HCEC 1CT (cell line): ENCODE results near the gene TRPM2.
"Not testable (repeated sequence)": the region's sequence is repeated elsewhere in the genome, so short reads cannot be mapped to it uniquely, and the experiment has no call there.

ENCODE experiments used
- DNase-seq: peaks from one replicate; pipeline ENCODE4 v3.0.0-alpha.2; 2017

The TRPM2 gene

DNA sequence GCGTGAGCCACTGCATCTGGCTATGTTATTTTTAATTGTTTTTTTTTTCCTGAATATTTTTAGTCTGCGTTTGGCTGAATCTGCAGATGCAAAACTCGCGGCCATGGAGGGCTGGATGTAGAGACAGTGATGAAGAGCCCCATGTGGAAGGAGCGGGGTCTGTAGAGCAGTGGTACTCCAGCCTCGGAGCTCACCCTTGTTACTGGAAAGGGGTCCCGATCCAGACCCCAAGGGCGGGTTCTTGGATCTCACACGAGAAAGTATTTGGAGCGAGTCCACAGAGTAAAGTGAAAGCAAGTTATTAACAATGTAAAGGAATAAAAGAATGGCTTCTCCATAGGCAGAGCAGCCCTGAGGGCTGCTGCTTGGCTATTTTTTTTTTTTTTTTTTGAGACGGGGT, 2.7 kb downstream of the TRPM2 start:
- no peak for DNase-seq

GRCh38 chr21:44356636-44357035, 3.2 kb downstream of the TRPM2 start:
- DNase-seq = no peak

GRCh38 chr21:44357064-44357837, 3.8 kb downstream of the TRPM2 start:
- DNase-seq = no peak

GRCh38 chr21:44359396-44359795, 6.0 kb downstream of the TRPM2 start:
- DNase-seq = no peak

DNA sequence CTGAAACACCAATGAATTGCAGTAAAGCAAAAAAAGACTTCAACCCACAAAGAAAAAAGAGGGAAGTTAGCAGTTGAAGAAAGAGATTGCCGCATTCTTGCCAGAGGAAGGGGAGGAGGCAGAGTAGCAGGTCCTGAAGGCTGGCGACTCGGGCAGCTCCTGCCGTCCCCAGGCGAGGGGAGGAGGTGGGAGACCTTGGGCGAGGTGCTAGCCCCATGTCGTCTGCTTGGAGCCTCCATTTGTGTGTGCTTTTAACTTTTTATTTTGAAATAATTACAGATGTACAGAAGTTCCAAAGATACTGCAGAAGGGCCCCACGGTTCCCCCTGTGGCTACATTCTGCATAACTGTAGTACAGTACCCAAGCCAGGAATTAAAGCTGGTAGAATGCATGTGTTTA, 6.7 kb downstream of the TRPM2 start:
- no peak for DNase-seq

DNA sequence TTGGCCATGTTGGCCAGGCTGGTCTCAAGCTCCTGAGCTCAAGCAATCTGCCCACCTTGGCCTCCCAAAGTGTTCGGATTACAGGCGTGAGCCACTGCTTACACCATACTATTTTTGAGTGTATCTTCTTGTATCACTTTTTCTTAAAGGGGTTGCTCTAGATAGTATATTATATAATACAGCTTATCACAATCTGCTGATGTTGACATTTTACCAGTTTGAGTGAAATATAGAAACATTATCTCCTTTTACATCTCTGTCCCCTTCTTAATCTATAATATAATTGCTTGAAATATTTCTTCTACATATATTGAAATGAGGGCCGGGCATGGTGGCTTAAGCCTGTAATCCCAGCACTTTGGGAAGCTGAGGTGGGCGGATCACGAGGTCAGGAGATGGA, 8.5 kb downstream of the TRPM2 start:
- not testable (repeated sequence) for DNase-seq

DNA sequence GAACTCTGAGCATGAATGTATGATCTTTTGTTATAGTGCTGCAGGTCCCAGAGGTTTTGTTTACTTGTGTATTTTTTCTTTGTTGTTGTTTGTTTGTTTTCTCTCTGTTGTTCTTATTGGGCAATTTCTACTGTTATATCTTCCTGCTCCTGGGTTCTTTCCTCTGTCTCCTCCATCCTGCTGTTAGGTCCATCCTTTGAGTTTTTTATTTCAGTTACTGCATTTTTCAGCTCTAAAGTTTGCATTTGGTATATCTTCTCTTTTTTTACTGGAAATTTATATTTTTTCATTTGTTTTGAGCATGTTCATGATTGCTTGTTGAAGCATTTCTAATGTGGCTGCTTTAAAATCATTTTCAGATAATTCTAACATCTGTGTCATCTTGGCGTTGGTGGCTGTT, 9.9 kb downstream of the TRPM2 start:
- no peak for DNase-seq

- DNase-seq = no peak
Measured at GRCh38 chr21:44364151-44365053, 11.0 kb downstream of the TRPM2 start.

DNA sequence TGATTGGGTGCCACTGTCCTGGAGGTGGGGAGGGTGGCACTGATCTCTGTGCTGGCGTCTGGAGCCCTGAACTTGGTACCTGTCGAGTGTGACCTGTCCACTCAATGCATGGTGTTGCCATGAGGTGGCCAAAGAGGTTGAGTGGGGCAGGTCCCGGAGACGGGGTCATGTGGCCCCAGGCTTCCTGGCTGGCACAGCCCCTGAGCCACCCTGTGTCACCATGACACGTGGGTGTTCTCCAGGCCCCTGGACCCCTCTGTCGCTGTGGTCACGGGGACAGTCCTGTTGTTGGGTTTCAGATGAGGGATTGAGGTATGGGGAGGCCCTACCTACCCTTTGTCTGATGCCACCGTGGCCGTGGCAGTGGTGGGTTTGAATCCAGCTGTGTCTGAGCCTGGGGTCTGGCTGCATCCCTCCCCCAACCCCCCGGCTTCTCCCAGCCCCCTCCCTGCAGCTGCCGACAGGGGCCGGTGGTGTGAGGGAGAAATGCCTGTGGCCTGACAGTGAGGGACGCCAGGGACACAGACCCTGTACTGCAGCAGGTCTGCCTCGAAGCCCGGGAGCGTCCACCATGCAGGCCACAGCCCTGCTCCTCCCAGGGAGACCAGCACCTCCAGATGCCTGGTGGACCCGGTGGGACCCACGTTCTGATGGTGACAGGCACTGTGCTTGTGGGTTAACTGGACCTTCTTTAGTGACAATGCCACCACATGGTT, 12.0 kb downstream of the TRPM2 start:
- DNase-seq = no peak

GRCh38 chr21:44365967-44366585, 12.7 kb downstream of the TRPM2 start:
- DNase-seq = no peak

DNA sequence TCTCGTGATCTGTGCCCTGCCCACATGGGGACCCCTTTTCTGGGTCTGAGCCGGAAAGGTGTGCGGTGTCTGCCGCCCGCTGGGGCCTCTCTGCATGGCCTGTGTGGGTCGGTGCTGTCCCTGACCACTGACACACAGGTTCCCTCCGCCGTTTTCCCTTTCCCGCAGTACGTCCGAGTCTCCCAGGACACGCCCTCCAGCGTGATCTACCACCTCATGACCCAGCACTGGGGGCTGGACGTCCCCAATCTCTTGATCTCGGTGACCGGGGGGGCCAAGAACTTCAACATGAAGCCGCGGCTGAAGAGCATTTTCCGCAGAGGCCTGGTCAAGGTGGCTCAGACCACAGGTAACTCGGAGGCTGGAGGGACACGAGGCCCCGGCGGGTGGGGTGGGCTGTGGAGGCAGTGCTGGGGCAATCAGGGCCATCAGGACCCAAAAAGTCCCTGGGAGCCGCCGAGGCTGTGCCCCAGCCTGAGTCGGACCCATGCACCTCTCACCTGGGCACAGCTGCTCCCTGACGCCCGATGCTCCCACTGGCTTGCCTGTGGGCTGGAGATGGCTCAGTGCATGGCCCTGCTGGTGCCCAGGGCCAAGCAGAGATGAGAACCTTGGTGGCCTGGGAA, 13.3 kb downstream of the TRPM2 start:
- DNase-seq = no peak

GRCh38 chr21:44368711-44369446, 15.5 kb downstream of the TRPM2 start:
- no peak for DNase-seq

GRCh38 chr21:44370027-44370735, 16.8 kb downstream of the TRPM2 start:
- DNase-seq = peak; percentile 9

DNA sequence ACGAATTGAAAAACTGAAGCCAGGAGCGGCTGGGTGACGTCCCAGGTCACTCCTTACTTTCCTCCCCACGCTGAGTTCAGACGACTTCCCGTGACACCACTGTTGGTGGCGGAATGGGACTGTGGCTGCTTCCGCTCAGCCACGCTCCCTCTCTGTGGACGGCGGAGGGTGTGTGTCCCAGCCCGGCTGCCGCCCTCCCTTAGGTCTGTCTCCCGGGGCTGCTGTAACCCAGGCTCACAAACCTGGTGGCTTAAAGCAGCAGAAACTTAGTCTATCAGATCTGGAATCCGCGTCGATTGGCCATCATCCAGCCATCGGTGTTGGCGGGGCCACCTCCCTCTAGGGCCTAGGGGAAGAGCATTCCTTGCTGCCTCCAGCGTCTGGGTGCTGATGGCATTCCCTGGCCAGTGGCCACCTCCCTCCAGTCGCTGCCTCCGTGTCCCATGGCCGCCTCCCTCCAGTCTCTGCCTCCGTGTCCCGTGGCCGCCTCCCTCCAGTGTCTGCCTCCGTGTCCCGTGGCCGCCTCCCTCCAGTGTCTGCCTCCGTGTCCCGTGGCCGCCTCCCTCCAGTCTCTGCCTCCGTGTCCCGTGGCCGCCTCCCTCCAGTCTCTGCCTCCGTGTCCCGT, 17.5 kb downstream of the TRPM2 start:
- DNase-seq = no peak

GRCh38 chr21:44371596-44371995, 18.2 kb downstream of the TRPM2 start:
- no peak for DNase-seq

DNA sequence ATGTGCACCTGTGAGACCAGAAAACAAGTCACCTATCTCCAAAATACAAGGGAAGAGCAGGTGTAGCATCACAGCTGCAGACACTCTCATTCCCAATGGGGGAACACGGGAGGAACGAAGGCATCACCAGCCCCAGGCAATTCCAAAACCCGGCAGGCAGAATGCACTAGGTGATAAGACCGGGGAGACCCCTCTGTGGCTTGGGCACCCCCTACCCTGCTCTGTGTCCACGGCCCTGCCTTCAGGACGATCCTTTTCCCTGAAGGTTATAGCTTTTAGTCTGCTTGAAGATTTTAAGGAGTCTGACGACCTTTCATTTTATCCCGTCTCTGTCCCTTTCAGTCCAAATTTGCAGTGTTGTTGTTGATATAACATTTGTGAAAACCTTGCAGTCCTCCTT, 19.2 kb downstream of the TRPM2 start:
- no peak for DNase-seq

DNA sequence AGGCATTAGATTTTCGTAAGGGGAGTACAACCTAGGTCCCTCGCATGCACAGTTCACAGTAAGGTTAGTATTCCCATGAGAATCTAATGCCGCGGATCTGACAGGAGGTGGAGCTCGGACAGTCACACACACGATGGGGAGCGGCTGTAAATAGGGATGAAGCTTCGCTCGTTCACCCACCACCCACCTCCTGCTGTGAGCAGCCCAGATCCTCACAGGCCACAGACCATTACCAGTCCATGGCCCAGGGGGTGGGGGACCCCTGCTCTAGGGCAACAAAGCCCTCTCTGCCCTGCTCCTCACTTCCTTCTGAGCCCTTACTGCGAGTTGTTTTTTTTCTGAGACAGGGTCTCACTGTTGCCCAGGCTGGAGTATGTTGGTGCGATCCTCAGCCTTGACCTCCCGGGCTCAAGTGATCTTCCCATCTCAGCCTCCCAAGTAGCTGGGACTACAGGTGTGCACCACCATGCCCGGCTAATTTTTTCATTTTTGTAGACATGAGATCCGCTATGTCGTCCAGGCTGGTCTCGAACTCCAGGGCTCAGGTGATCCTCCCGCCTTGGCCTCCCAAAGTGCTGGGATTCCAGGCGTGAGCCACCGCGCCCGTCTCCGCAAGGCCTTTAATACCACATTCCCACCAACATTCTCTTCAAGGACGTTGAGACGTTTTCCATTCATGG, 21.3 kb downstream of the TRPM2 start:
- DNase-seq = no peak

DNA sequence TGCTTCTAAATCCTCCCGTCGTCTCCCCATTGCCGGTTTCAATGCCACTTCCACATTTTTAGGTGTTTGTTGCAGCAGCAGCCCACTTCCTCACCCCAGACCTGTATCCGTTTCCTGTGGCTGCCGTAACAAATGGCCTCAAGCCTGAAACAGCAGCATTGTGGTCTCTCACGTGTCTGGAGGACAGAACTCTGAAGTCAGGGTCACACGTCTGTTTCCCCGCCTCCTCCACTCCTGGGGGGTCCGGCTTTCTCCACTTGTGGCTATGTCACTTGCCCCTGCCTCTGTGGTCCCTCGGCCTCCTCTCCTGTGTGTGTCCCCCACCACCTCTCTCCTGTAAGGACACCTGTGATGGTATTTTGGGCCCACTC, 21.8 kb downstream of the TRPM2 start:
- no peak for DNase-seq

DNA sequence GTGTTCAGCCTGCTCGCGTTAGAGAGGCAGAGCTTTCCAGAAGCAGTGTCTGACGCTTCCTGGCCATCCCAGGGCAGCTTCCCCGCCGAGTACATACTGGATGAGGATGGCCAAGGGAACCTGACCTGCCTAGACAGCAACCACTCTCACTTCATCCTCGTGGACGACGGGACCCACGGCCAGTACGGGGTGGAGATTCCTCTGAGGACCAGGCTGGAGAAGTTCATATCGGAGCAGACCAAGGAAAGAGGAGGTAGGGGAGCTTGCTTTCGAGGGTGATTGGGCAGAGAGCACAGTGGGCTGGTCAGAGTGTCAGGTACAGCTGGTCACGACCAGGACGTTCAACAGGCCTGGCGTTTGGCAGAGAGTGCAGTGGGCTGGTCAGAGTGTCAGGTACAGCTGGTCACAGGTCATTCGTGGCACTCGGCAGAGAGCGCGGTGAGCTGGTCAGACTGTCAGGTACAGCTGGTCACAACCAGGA, 22.4 kb downstream of the TRPM2 start:
- no peak for DNase-seq

- no peak for DNase-seq
Measured at GRCh38 chr21:44376606-44377005, 23.2 kb downstream of the TRPM2 start.
